Heart left ventricle (tissue), 16 donors: ENCODE measurements around the gene NPHS1. TPM values are rescaled to one million over a fixed set of nuclear protein-coding genes. Genes with fewer than 3 reads are reported as not detected.
A peak's percentile ranks its signal among the peaks of the same experiment; 100 is the strongest.

ENCODE experiments used
- ATAC-seq, 4 donors: fragments of 200-7000 bp; cut with Tn5 transposase; one replicate each; pipeline ENCODE4 v1.9.1; 2020 to 2022; ENCODE audit warnings: moderate library complexity in 4 of 4, mild to moderate bottlenecking in 3 of 4, moderate number of reproducible peaks in 1 of 4
- DNase-seq, 5 donors: peaks; one replicate each; pipeline ENCODE4 v3.0.0-alpha.2; 2020
- H3K27ac ChIP-seq, 12 donors: fragments of 200-600 bp; sonication (generic) in 4 of 12; one replicate each; pipeline versions ENCODE4 v1.5.0 to v1.8.0; 2016 to 2022; ENCODE audit warnings: mild to moderate bottlenecking in 2 of 12
- H3K27me3 ChIP-seq, 9 donors: fragments of 200-600 bp; sonication (generic) in 2 of 9; one replicate each; pipeline versions ENCODE4 v1.5.1 to v1.8.0; 2016 to 2022; ENCODE audit warnings: mild to moderate bottlenecking in 3 of 9
- H3K36me3 ChIP-seq, 9 donors: fragments of 200-600 bp; sonication (generic) in 2 of 9; one replicate each; pipeline versions ENCODE4 v1.5.0 to v1.8.0; 2018 to 2022; ENCODE audit warnings: mild to moderate bottlenecking in 2 of 9
- H3K4me1 ChIP-seq, 12 donors: fragments of 200-600 bp; sonication (generic) in 4 of 12; one replicate each; pipeline versions ENCODE4 v1.5.0 to v1.8.0; 2016 to 2022; ENCODE audit warnings: mild to moderate bottlenecking in 3 of 12
- H3K4me3 ChIP-seq, 12 donors: fragments of 200-600 bp; sonication (generic) in 4 of 12; one replicate each; pipeline versions ENCODE4 v1.5.0 to v1.8.0; 2017 to 2022; ENCODE audit warnings: mild to moderate bottlenecking in 9 of 12, moderate library complexity in 4 of 12
- H3K9me3 ChIP-seq, 12 donors: fragments of 200-600 bp; sonication (generic) in 4 of 12; one replicate each; pipeline versions ENCODE4 v1.5.0 to v1.8.0; 2016 to 2022; ENCODE audit warnings: mild to moderate bottlenecking in 1 of 12
- CTCF ChIP-seq, 12 donors: fragments of 200-600 bp; sonication (generic) in 4 of 12; IDR thresholded peaks; one replicate each; pipeline versions ENCODE4 v1.5.0 to v1.8.0; 2018 to 2022; ENCODE audit warnings: antibody characterized with exemption in 12 of 12, mild to moderate bottlenecking in 5 of 12
- POLR2A ChIP-seq, 2 donors: fragments of 450-650 bp; IDR thresholded peaks; one replicate each; pipeline ENCODE4 v1.6.1; 2017; ENCODE audit warnings: antibody characterized with exemption in 2 of 2, mild to moderate bottlenecking in 2 of 2, moderate library complexity in 2 of 2
- WGBS, 4 donors: extraction: QIAGEN DNeasy Blood & Tissue Kit in 2 of 4; methylation state at CpG; one replicate each; pipeline versions ENCODE4 v1.1.5 to v1.1.7; 2013 to 2018; 5-methylcytosine and 5-hydroxymethylcytosine counted together
- intact Hi-C, 10 donors: fragments of 100-400 bp; cut with DNase I; formaldehyde crosslinking; loops; one replicate each; pipeline versions ENCODE4 v1.11.1 to v1.14.2; 2022
- long read RNA-seq, 3 donors: library from polyadenylated mRNA; unstranded; transcript quantifications; one replicate each; pipeline ENCODE4 v2.0.0, GENCODE V29; 2020 to 2021
- polyA plus RNA-seq, 2 donors: library from polyadenylated mRNA; stranded (reverse); fragments of 200-250 nt; gene quantifications; one replicate each; pipeline ENCODE4 v1.2.3, GENCODE V29; 2013
- total RNA-seq, 9 donors: library from RNA; depleted of rRNA in 2 of 9; stranded (reverse); fragments of >200 nt in 2 of 9; fragmentation: NEBNext Ultra II Directional in 3 of 9; extraction: Animal tissue kit (Norgen Biotek cat#: 25700) in 3 of 9; gene quantifications; one replicate each; pipeline versions ENCODE4 v1.1.0 to v1.2.4, GENCODE V29; 2016 to 2023
- donor health status: ischemic (EF 13 %, LVEDD 7.1; RV severe dilation, severe dysfunction).
- donor health status: healthy with polysubstance abuse.
- donor health status: DM: no; HTN: yes; CAD: no.
- donor health status: DM: no; HTN: no; CAD: no.
- donor health status: ischemic (EF 25% LVEDD 6.9; RV normal size, moderate dysfunction).
- donor health status: ischemic (EF 25% LVEDD 5.7; RV mildly dilated, moderate dysfunction).
- donor health status: healthy.
- donor health status: DM: yes; HTN: yes; CAD: no.
- donor health status: ischemic (EF 35%, LVEDD 5.7; RV mildly dilated, moderate dysfunction).
- donor health status: nonischemic (EF 11% LVEDD 7.7; RV severe dilation, severe dysfunction).
- donor health status: DM: yes; HTN: yes; CAD: no.
- donor health status: PGD.
- donor health status: ischemic (EF 29% LVEDD 5.4; RV normal size, mild dysfunction).
- donor health status: nonischemic (EF 23%, LVEDD 6.1; RV moderate dilation, normal function).

Gene NPHS1, protein sequence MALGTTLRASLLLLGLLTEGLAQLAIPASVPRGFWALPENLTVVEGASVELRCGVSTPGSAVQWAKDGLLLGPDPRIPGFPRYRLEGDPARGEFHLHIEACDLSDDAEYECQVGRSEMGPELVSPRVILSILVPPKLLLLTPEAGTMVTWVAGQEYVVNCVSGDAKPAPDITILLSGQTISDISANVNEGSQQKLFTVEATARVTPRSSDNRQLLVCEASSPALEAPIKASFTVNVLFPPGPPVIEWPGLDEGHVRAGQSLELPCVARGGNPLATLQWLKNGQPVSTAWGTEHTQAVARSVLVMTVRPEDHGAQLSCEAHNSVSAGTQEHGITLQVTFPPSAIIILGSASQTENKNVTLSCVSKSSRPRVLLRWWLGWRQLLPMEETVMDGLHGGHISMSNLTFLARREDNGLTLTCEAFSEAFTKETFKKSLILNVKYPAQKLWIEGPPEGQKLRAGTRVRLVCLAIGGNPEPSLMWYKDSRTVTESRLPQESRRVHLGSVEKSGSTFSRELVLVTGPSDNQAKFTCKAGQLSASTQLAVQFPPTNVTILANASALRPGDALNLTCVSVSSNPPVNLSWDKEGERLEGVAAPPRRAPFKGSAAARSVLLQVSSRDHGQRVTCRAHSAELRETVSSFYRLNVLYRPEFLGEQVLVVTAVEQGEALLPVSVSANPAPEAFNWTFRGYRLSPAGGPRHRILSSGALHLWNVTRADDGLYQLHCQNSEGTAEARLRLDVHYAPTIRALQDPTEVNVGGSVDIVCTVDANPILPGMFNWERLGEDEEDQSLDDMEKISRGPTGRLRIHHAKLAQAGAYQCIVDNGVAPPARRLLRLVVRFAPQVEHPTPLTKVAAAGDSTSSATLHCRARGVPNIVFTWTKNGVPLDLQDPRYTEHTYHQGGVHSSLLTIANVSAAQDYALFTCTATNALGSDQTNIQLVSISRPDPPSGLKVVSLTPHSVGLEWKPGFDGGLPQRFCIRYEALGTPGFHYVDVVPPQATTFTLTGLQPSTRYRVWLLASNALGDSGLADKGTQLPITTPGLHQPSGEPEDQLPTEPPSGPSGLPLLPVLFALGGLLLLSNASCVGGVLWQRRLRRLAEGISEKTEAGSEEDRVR (N-terminal part only)
- total RNA-seq (1 to 10 TPM in 1 of 9 donors, not detected in 8; 1.0 TPM), polyA plus RNA-seq (not detected)
- long read RNA-seq, donor 1: 0 reads
- long read RNA-seq, donor 2: 0 reads
- long read RNA-seq, donor 3: 0 reads

DNA sequence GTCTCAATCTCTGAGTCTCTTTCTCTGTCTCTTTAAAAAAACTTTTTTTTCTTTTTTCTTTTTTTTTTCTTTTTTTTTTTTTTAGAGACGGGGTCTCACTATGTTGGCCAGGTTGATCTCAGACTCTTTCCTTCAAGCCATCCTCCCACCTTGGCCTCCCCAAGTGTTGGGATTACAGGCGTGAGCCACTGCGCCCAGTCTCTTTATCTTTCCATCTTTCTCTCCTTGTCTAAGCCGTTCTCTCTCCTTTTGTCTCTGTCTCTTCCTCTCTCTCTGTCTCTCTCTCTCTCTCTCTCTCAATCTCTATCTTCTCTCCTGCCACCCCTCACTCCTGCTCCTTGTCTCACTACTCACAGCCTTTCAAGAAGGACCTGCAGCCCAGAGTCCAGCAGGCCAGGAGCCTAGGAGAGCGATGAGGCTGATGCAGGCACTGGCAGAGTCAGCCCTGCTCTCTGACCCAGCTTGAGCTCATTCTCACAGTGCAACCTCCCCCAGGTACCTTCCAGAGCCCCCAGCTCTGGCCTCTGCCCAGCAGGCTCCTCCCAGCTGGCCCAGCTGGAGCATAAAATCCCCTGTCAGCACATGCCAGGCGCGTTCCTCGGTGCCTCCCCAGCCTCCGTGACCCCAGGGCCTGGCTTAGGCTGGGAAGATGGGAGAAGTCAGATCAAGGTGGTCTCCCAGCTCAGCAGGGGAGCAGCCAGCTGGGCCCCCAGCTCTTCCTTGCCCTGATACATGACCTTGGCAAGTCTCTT lies at the start of gene NPHS1:
NPHS1 (minus strand) TSS at position 476 of the 752 bp plus-strand sequence. CDS start 667 bp downstream, outside the sequence.
- no peak for ATAC-seq
- no peak for DNase-seq
- Histone ChIP-seq H3K4me1 (peaks cover 0 to 15% (median 11%) of the 10 kb centered on the region in 12 donors), H3K27ac (no peak within 1 kb of the TSS), H3K27me3 (peaks cover 24 to 97% (median 63%) of the 10 kb centered on the region in 9 donors), H3K9me3 (no peaks in the 10 kb centered on the region), H3K36me3 (no peaks in the 10 kb centered on the region), H3K4me3 (no peak within 1 kb of the TSS)
- intact Hi-C loops: no loop called here
- WGBS, 4 donors: 42 to 52% (median 47%) methylated on average over 9 of the region's 9 CpGs
- TF ChIP-seq POLR2A (IDR thresholded peaks at IDR 0.05) (no peak), CTCF (IDR thresholded peaks at IDR 0.05) (no peak)

DNA sequence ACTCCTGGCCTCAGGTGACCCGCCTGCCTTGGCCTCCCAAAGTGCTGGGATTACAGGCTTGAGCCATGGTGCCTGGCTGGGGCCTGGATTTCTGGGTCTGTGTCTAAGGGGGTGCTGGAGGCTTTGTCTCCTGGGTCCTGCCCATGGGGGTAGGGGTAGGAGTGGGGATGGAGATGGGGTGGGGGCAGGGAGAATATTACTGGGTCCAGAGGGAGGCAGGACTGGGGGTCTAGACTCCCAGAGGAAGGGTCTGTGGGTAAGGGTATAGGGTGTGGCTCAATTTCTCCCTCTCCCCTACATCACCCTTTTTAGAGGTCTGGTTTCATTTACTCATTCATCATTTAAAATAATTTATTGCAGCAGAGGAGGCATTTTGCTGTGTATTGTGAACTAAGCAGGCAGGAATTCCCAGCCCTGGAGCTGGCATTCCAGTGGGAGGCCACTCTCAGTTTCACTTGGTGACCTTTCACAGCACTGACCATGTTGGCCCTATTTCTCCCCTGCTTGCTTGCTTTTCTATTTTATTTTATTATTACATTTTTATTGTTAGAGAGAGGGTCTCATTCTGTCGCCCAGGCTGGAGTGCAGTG lies 48.8 kb upstream of the NPHS1 start:
- ATAC-seq (no peak), DNase-seq (no peak)
- Histone ChIP-seq H3K27me3 (no peaks in the 10 kb centered on the region), H3K27ac (peak overlapping the region in 10 of 12 donors; percentile 15 to 89 (median 80)), H3K9me3 (no peaks in the 10 kb centered on the region), H3K4me3 (peak overlapping the region in 10 of 12 donors; percentile 56 to 80 (median 68)), H3K4me1 (peaks cover 0 to 71% (median 10%) of the 10 kb centered on the region in 12 donors), H3K36me3 (peaks cover 0 to 22% (median 11%) of the 10 kb centered on the region in 9 donors)
- WGBS, 4 donors: 80 to 92% (median 82%) methylated on average over 2 of the region's 2 CpGs
- TF ChIP-seq POLR2A (IDR thresholded peaks at IDR 0.05) (no peak), CTCF (IDR thresholded peaks at IDR 0.05) (no peak)
- intact Hi-C loops: loop anchor here in 3 of 10 donors (2.0 kb wide), 2 partner anchors 28 to 30 kb away; no protein-coding TSS in a partner anchor

- WGBS, 4 donors: 0 to 1% (median 0%) methylated on average over 5 to 42 of the region's 43 CpGs
- Histone ChIP-seq H3K4me1 (peaks cover 0 to 59% (median 10%) of the 10 kb centered on the region in 12 donors), H3K27me3 (no peaks in the 10 kb centered on the region), H3K9me3 (no peaks in the 10 kb centered on the region), H3K4me3 (peak overlapping the region; percentile 32 to 80 (median 68)), H3K27ac (peak overlapping the region; percentile 12 to 89 (median 78)), H3K36me3 (peaks cover 0 to 37% (median 24%) of the 10 kb centered on the region in 9 donors)
- DNase-seq: peak; percentile 85 to 90 (median 88)
- ATAC-seq: peak; percentile 79 to 92 (median 84)
- no peak for TF ChIP-seq CTCF (IDR thresholded peaks at IDR 0.05)
- peak in 1 of 2 donors; percentile 37 for TF ChIP-seq POLR2A (IDR thresholded peaks at IDR 0.05)
- intact Hi-C loops: loop anchor here in 5 of 10 donors (1.0 to 5.0 kb wide), 4 partner anchors 29 to 33 kb away; no protein-coding TSS in a partner anchor
These were observed 47.4 kb upstream of the NPHS1 start for GRCh38 chr19:35899547-35900214.
